ENCODE measurements around the gene ADD1. TPM values are rescaled to one million over a fixed set of nuclear protein-coding genes. Genes with fewer than 3 reads are reported as not detected.

Gene ADD1
- total and polyA plus RNA-seq, 4 donors: 62.2 to 142 (median 83.4) TPM

GRCh38 chr4:2977211-2978088, 133.8 kb downstream of the ADD1 start:
- no peak for TF ChIP-seq EGR1 (IDR thresholded peaks at IDR 0.05; ENCODE audit: low read depth in 2 of 2)
- TF ChIP-seq ZBTB33 (IDR thresholded peaks at IDR 0.05): no peak
- TF ChIP-seq YY1 (IDR thresholded peaks at IDR 0.05): no peak
- no peak for TF ChIP-seq JUND (IDR thresholded peaks at IDR 0.05)
- no peak for TF ChIP-seq CTCF (IDR thresholded peaks at IDR 0.05; ENCODE audit: low read depth, low read length, missing input control)
- no peak for TF ChIP-seq GABPA (IDR thresholded peaks at IDR 0.05 in 1 of 2, conservative IDR thresholded peaks at IDR 0.05 in 1 of 2)
- no peak for TF ChIP-seq FOXA1 (IDR thresholded peaks at IDR 0.05)
- no peak for TF ChIP-seq TAF1 (conservative IDR thresholded peaks at IDR 0.05)
- no peak for TF ChIP-seq REST (IDR thresholded peaks at IDR 0.05)
- Histone ChIP-seq H3K4me3 (ENCODE audit: low read depth in 1 of 3, low read length in 3 of 3) (no peak overlapping the region), H3K36me3 (ENCODE audit: control insufficient read depth in 4 of 4, insufficient read depth in 3 of 4, low read depth in 1 of 4, low read length in 3 of 4) (peaks cover 0 to 1% (median 0%) of the 10 kb centered on the region in 4 donors), H3K9ac (ENCODE audit: low read depth in 1 of 2, low read length in 2 of 2) (no peak overlapping the region), H3K27ac (ENCODE audit: low read depth in 1 of 2, low read length in 2 of 2) (no peak overlapping the region), H3K9me3 (ENCODE audit: control insufficient read depth in 4 of 4, low read length in 3 of 4) (peaks cover 4 to 12% (median 10%) of the 10 kb centered on the region in 4 donors), H3K27me3 (ENCODE audit: control insufficient read depth in 4 of 4, insufficient read depth in 4 of 4, low read length in 3 of 4) (no peaks in the 10 kb centered on the region), H3K4me1 (ENCODE audit: control insufficient read depth in 4 of 4, insufficient read depth in 4 of 4, low read length in 3 of 4) (no peaks in the 10 kb centered on the region)
- WGBS: 89% methylated on average over 14 of the region's 14 CpGs
- DNase-seq (ENCODE audit: low spot score): no peak

Other genes starting within 250 kb of the ADD1 start
- 10 to 100 TPM; 10.5 to 20.7 TPM for gene TNIP2, start 87.5 kb upstream of the ADD1 start, total RNA-seq
- gene TNIP2, start 87.5 kb upstream of the ADD1 start, polyA plus RNA-seq: 10 to 100 TPM; 11.8 to 15.1 TPM
- 10 to 100 TPM; 17.9 to 80.2 TPM for gene SH3BP2, start 50.8 kb upstream of the ADD1 start, total RNA-seq
- gene SH3BP2, start 50.8 kb upstream of the ADD1 start, polyA plus RNA-seq: 10 to 100 TPM; 22.6 to 54.4 TPM
- gene NOP14, start 119.6 kb downstream of the ADD1 start, total RNA-seq: 10 to 100 TPM; 10.5 to 22.9 TPM
- gene NOP14, start 119.6 kb downstream of the ADD1 start, polyA plus RNA-seq: 10 to 100 TPM; 12.6 to 16.2 TPM
- gene GRK4, start 119.7 kb downstream of the ADD1 start, total RNA-seq: 1 to 10 TPM; 2.0 to 2.2 TPM
- 1 to 10 TPM; 1.0 to 1.6 TPM for gene GRK4, start 119.7 kb downstream of the ADD1 start, polyA plus RNA-seq
- gene HTT-AS, start 230.7 kb downstream of the ADD1 start, total RNA-seq: not detected
- gene HTT-AS, start 230.7 kb downstream of the ADD1 start, polyA plus RNA-seq: not detected
- gene HTT, start 230.8 kb downstream of the ADD1 start, total RNA-seq: 10 to 100 TPM; 23.5 to 39.8 TPM
- gene HTT, start 230.8 kb downstream of the ADD1 start, polyA plus RNA-seq: 1 to 10 TPM; 8.6 to 9.3 TPM